HL-60 (cell line): ENCODE data around the gene KRT3.

Experiments
- CTCF ChIP-seq: IDR thresholded peaks from one replicate; pipeline ENCODE4 v1.5.1; 2011; ENCODE audit warnings: low read length, control low read depth, inconsistent platforms; ENCODE audit not compliant: insufficient read depth
- GABPA ChIP-seq: IDR thresholded peaks from 2 replicates; pipeline ENCODE4 v1.6.1; 2012; ENCODE audit warnings: low read depth
- POLR2AphosphoS5 ChIP-seq: IDR thresholded peaks from 2 replicates; pipeline ENCODE4 v1.6.1; 2012; ENCODE audit warnings: low read depth
- REST ChIP-seq: IDR thresholded peaks from 2 replicates; pipeline ENCODE4 v1.6.1; 2012; ENCODE audit warnings: low read depth; ENCODE audit not compliant: insufficient replicate concordance
- SPI1 ChIP-seq: IDR thresholded peaks from 2 replicates; pipeline ENCODE4 v1.6.1; 2012; ENCODE audit warnings: low read depth, mild to moderate bottlenecking, borderline replicate concordance

GRCh38 chr12:52799505-52800211, 3.7 kb upstream of the KRT3 start:
- TF ChIP-seq REST (no peak), POLR2AphosphoS5 (no peak), CTCF (no peak), SPI1 (no peak), GABPA (no peak)
